Endothelial cell of umbilical vein (primary cell): ENCODE measurements around the gene TFDP2. TPM values are rescaled to one million over a fixed set of nuclear protein-coding genes. Genes with fewer than 3 reads are reported as not detected.

Experiments
- BruUV-seq: library from RNA; stranded (reverse); fragments of 400-500 nt; replicated peaks from 2 replicates; lab custom pipeline; 2021; lab: Mats Ljungman, UMichigan
- CTCF ChIA-PET: fragments of 300-600, 350-600 bp; sonication (Branson Sonifier 250); formaldehyde crosslinking; loops from one replicate; lab custom pipeline; 2021; ENCODE audit warnings: antibody characterized with exemption, inconsistent platforms; lab: Charles Lee
- POLR2A ChIA-PET: fragments of 300-600, 350-600 bp; sonication (Branson Sonifier 250); formaldehyde crosslinking; loops from one replicate; lab custom pipeline; 2021; ENCODE audit warnings: antibody characterized with exemption, inconsistent platforms; lab: Charles Lee
- DNase-seq: peaks from one replicate; pipeline ENCODE4 v3.0.0-alpha.2; 2011; ENCODE audit warnings: low read depth, low spot score
- FAIRE-seq: peaks from 2 replicates; lab custom pipeline; 2011; peaks lifted over from hg19 to GRCh38; lab: Jason Lieb, UNC
- H2AFZ ChIP-seq: 2 replicates; pipeline ENCODE4 v1.6.0; 2012; ENCODE audit warnings: low read depth, low read length, control low read depth, inconsistent platforms
- H3K27ac ChIP-seq: 2 replicates; pipeline ENCODE4 v1.5.1; 2011; ENCODE audit warnings: low read depth, mild to moderate bottlenecking, control low read depth, low read length, moderate library complexity; ENCODE audit not compliant: insufficient read depth
- H3K27me3 ChIP-seq, 2 experiments: 2 replicates each; pipeline versions ENCODE4 v1.6.0 to v1.6.1; 2011; ENCODE audit warnings: low read length in 2 of 2, mixed read lengths in 1 of 2; ENCODE audit not compliant: control insufficient read depth in 2 of 2, insufficient read depth in 2 of 2
- H3K36me3 ChIP-seq, 2 experiments: 2 replicates in 1 of 2; 3 replicates in 1 of 2; pipeline ENCODE4 v1.5.1; 2011; ENCODE audit warnings: low read length in 2 of 2, mild to moderate bottlenecking in 1 of 2, moderate library complexity in 1 of 2; ENCODE audit not compliant: control insufficient read depth in 2 of 2, insufficient read depth in 2 of 2; ENCODE audit errors: extremely low read depth in 1 of 2
- H3K4me1 ChIP-seq: 3 replicates; pipeline ENCODE4 v1.5.1; 2011; ENCODE audit warnings: mild to moderate bottlenecking, low read length; ENCODE audit not compliant: control insufficient read depth, insufficient read depth; ENCODE audit errors: extremely low read depth
- H3K4me2 ChIP-seq: 2 replicates; pipeline ENCODE4 v1.6.1; 2011; ENCODE audit warnings: low read length, control low read depth, mixed read lengths; ENCODE audit not compliant: insufficient read depth
- H3K4me3 ChIP-seq, 3 experiments: fragments of 200-600 bp in 1 of 3; sonication (generic), shearing (Covaris generic) in 1 of 3; replicated peaks in 1 of 3; 2 replicates each; pipeline ENCODE4 v1.5.1; 2011 to 2016; ENCODE audit warnings: control low read depth in 3 of 3, low read length in 3 of 3, mild to moderate bottlenecking in 2 of 3, inconsistent platforms in 1 of 3, low read depth in 1 of 3, moderate library complexity in 1 of 3; ENCODE audit not compliant: insufficient read depth in 1 of 3
- H3K79me2 ChIP-seq: 2 replicates; pipeline ENCODE4 v1.6.0; 2012; ENCODE audit warnings: low read length, inconsistent platforms; ENCODE audit not compliant: control insufficient read depth, insufficient read depth
- H3K9ac ChIP-seq: replicated peaks from 2 replicates; pipeline ENCODE3; 2011; ENCODE audit warnings: low read length, control low read depth; ENCODE audit not compliant: insufficient read depth; ENCODE audit errors: extremely low read depth
- H3K9me1 ChIP-seq: replicated peaks from 3 replicates; pipeline ENCODE4 v1.6.0; 2011; ENCODE audit warnings: mild to moderate bottlenecking, low read length; ENCODE audit not compliant: control insufficient read depth, insufficient read depth; ENCODE audit errors: extremely low read depth
- H3K9me3 ChIP-seq: replicated peaks from 2 replicates; pipeline ENCODE4 v1.5.1; 2012; ENCODE audit warnings: low read length, inconsistent platforms; ENCODE audit not compliant: control insufficient read depth, insufficient read depth
- H4K20me1 ChIP-seq: replicated peaks from 2 replicates; pipeline ENCODE3; 2011; ENCODE audit warnings: mild to moderate bottlenecking, low read length; ENCODE audit not compliant: control insufficient read depth, insufficient read depth; ENCODE audit errors: extremely low read depth
- GATA2 ChIP-seq: IDR thresholded peaks from 2 replicates; pipeline ENCODE4 v1.7.0; 2011; ENCODE audit warnings: low read depth, mild to moderate bottlenecking, moderate library complexity, mixed read lengths, low read length; ENCODE audit not compliant: insufficient read length, insufficient read depth
- MYC ChIP-seq: IDR thresholded peaks from one replicate; pipeline ENCODE4 v1.6.1; 2011; ENCODE audit warnings: mild to moderate bottlenecking, low read depth, low read length
- POLR2AphosphoS5 ChIP-seq: IDR thresholded peaks from 2 replicates; pipeline ENCODE4 v1.6.1; 2012; ENCODE audit warnings: low read depth, mild to moderate bottlenecking, control low read depth, low read length, moderate library complexity; ENCODE audit not compliant: insufficient read depth
- dilution Hi-C: fragments of 300-500 bp; cut with MboI; formaldehyde crosslinking; loops from one replicate; pipeline ENCODE4 v1.15.0; 2019; ENCODE audit warnings: low sequenced_read_pairs; ENCODE audit not compliant: extremely low pct_ligation_motif_present
- intact Hi-C: fragments of 100-400 bp; cut with micrococcal nuclease; formaldehyde crosslinking; loops from one replicate; pipeline ENCODE4 v1.10.0; 2022
- polyA plus RNA-seq, 4 experiments: library from polyadenylated mRNA; depleted of rRNA in 3 of 4; stranded (reverse) in 3 of 4; unstranded in 1 of 4; fragments of >200 nt; gene quantifications; 2 replicates each; pipeline versions ENCODE4 v1.2.1 to v1.2.3, GENCODE V29; 2011 to 2012; ENCODE audit warnings: missing spikeins in 1 of 4
- total RNA-seq: library from RNA; stranded (reverse); gene quantifications from 2 replicates; pipeline ENCODE4 v1.2.3, GENCODE V29; 2021
- TF ChIP-seq, protein P1 (sequence below): IDR thresholded peaks from 2 replicates; pipeline ENCODE4 v1.6.1; 2011; ENCODE audit not compliant: insufficient read depth, insufficient read length

TFDP2 gene
- total and polyA plus RNA-seq, 2 donors (not counting 3 experiments of a cell fraction or from before 2014, with no cell fraction given): 8.5 to 21.5 TPM

GRCh38 chr3:142029052-142029642, 120.2 kb downstream of the TFDP2 start:
- no peak overlapping the region for H3K4me3 ChIP-seq
- CTCF ChIA-PET: interaction anchor here (1.1 to 1.9 kb wide), 4 partner anchors 11 to 251 kb away, joined by 4 to 6 read pairs (median 5); no protein-coding TSS in a partner anchor
- FAIRE-seq: peak; percentile 24
- H3K36me3 ChIP-seq: no peaks in the 10 kb centered on the region
- no peaks in the 10 kb centered on the region for H4K20me1 ChIP-seq
- intact Hi-C loops (no loop called here), dilution Hi-C loops (no loop called here)
- no peaks in the 10 kb centered on the region for H3K79me2 ChIP-seq
- H2AFZ ChIP-seq: no peak overlapping the region
- no peak for TF ChIP-seq MYC
- TF ChIP-seq, protein P1, sequence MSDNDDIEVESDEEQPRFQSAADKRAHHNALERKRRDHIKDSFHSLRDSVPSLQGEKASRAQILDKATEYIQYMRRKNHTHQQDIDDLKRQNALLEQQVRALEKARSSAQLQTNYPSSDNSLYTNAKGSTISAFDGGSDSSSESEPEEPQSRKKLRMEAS: no peak
- TF ChIP-seq GATA2: no peak
- H3K27ac ChIP-seq: no peak overlapping the region
- POLR2A ChIA-PET: no interaction called here
- H3K27me3 ChIP-seq: no peaks in the 10 kb centered on the region
- H3K9ac ChIP-seq: no peak overlapping the region
- DNase-seq: no peak
- H3K4me1 ChIP-seq: peaks cover 7% of the 10 kb centered on the region
- H3K9me1 ChIP-seq: no peaks in the 10 kb centered on the region
- H3K4me2 ChIP-seq: no peak overlapping the region
- H3K9me3 ChIP-seq: no peaks in the 10 kb centered on the region
- BruUV-seq: no TSS peak

GRCh38 chr3:142028243-142028777, 121.0 kb downstream of the TFDP2 start:
- intact Hi-C loops: no loop called here
- DNase-seq: peak; percentile 81
- FAIRE-seq: no peak

More at GRCh38 chr3:142028243-142028777, 121.0 kb downstream of the TFDP2 start:
- BruUV-seq: no TSS peak
- Histone ChIP-seq H3K4me1 (peaks cover 7% of the 10 kb centered on the region), H3K36me3 (no peaks in the 10 kb centered on the region), H3K4me2 (peak overlapping the region; percentile 98), H3K9me1 (no peaks in the 10 kb centered on the region), H4K20me1 (no peaks in the 10 kb centered on the region), H2AFZ (peak overlapping the region; percentile 74), H3K79me2 (no peaks in the 10 kb centered on the region), H3K27ac (no peak overlapping the region), H3K9me3 (no peaks in the 10 kb centered on the region), H3K9ac (peak overlapping the region; percentile 60), H3K27me3 (no peaks in the 10 kb centered on the region), H3K4me3 (peak overlapping the region; percentile 52 to 95 (median 64))
- no peak for TF ChIP-seq POLR2AphosphoS5
- CTCF ChIA-PET: interaction anchor here (0.6 to 1.9 kb wide), 6 partner anchors 10 to 368 kb away, joined by 3 to 6 read pairs (median 4); no protein-coding TSS in a partner anchor
- dilution Hi-C loops: no loop called here
- POLR2A ChIA-PET: interaction anchor here (0.6 kb wide), 1 partner anchor 39 kb away, joined by 7 read pairs; no protein-coding TSS in a partner anchor
